Upper lobe of left lung (tissue), 6 donors: ENCODE measurements around the gene ACBD6. TPM values are rescaled to one million over a fixed set of nuclear protein-coding genes. Genes with fewer than 3 reads are reported as not detected.

Source experiments
- ATAC-seq, 2 donors: fragments of 200-7000 bp; cut with Tn5 transposase; one replicate each; pipeline ENCODE4 v1.9.1; 2022; ENCODE audit warnings: mild to moderate bottlenecking in 2 of 2, moderate library complexity in 2 of 2; ENCODE audit not compliant: low FRiP score in 2 of 2
- DNase-seq, 2 donors: peaks; one replicate each; pipeline ENCODE4 v3.0.0-alpha.2; 2019 to 2020
- H3K27ac ChIP-seq, 4 donors: fragments of 200-600 bp; sonication (generic); one replicate each; pipeline ENCODE4 v1.5.1; 2016 to 2019
- H3K27me3 ChIP-seq, 4 donors: fragments of 200-600 bp; sonication (generic); one replicate each; pipeline ENCODE4 v1.5.1; 2017 to 2019
- H3K36me3 ChIP-seq, 4 donors: fragments of 200-600 bp; sonication (generic); one replicate each; pipeline ENCODE4 v1.5.1; 2016 to 2019
- H3K4me1 ChIP-seq, 4 donors: fragments of 200-600 bp; sonication (generic); one replicate each; pipeline ENCODE4 v1.5.1; 2018 to 2019
- H3K4me3 ChIP-seq, 4 donors: fragments of 200-600 bp; sonication (generic); one replicate each; pipeline ENCODE4 v1.5.1; 2017 to 2019; ENCODE audit warnings: mild to moderate bottlenecking in 2 of 4, moderate library complexity in 1 of 4
- H3K9me3 ChIP-seq, 4 donors: fragments of 200-600 bp; sonication (generic); one replicate each; pipeline ENCODE4 v1.5.1; 2018 to 2019
- CTCF ChIP-seq, 6 experiments: fragments of 450-650 bp in 4 of 6; fragments of 200-600 bp in 2 of 6; sonication (generic) in 2 of 6; IDR thresholded peaks; one replicate each; pipeline ENCODE4 v1.5.1; 2016 to 2019; ENCODE audit warnings: antibody characterized with exemption in 6 of 6
- EP300 ChIP-seq, 4 donors: sonication (generic); formaldehyde crosslinking; IDR thresholded peaks; one replicate each; pipeline ENCODE4 v1.5.1; 2017; ENCODE audit warnings: antibody characterized with exemption in 4 of 4, control low read depth in 2 of 4
- POLR2A ChIP-seq, 4 donors: fragments of 450-650 bp; IDR thresholded peaks; one replicate each; pipeline ENCODE4 v1.5.1; 2016 to 2017; ENCODE audit warnings: antibody characterized with exemption in 4 of 4, mild to moderate bottlenecking in 2 of 4
- POLR2AphosphoS5 ChIP-seq, 2 donors: sonication (generic); formaldehyde crosslinking; IDR thresholded peaks; one replicate each; pipeline ENCODE4 v1.5.1; 2017; ENCODE audit warnings: antibody characterized with exemption in 2 of 2
- WGBS, 2 donors: methylation state at CpG; one replicate each; pipeline ENCODE4 v1.1.5; 2017 to 2018; 5-methylcytosine and 5-hydroxymethylcytosine counted together
- total RNA-seq, 6 donors: library from RNA; depleted of rRNA in 4 of 6; stranded (reverse); fragments of >200 nt in 4 of 6; gene quantifications; one replicate each; pipeline versions ENCODE4 v1.1.0 to v1.2.1, GENCODE V29; 2016 to 2021
- donor health status: DM: no; HTN: no; CAD: no; lungs with moderate emphysema.
- donor health status: DM: no; HTN: yes; CAD: no; lungs with severe emphysema.

ACBD6 gene
- total RNA-seq, 6 donors from 2014 or later, result 24.9 to 72.3 (median 51.5) TPM

- DNase-seq (no peak), ATAC-seq (no peak)
- no peak for TF ChIP-seq CTCF (IDR thresholded peaks at IDR 0.05)
- no peak for TF ChIP-seq POLR2AphosphoS5 (IDR thresholded peaks at IDR 0.05)
- TF ChIP-seq POLR2A (IDR thresholded peaks at IDR 0.05), result no peak
- no peak for TF ChIP-seq EP300 (IDR thresholded peaks at IDR 0.05)
- no peak overlapping the region for H3K27ac ChIP-seq
- H3K27me3 ChIP-seq, result no peaks in the 10 kb centered on the region
- H3K9me3 ChIP-seq, result no peaks in the 10 kb centered on the region
- H3K4me3 ChIP-seq, result no peak overlapping the region
- 95 to 100% methylated on average over 4 to 11 of the region's 11 CpGs for WGBS, 2 donors
- H3K36me3 ChIP-seq, result peaks cover 0 to 6% (median 5%) of the 10 kb centered on the region in 4 donors
- H3K4me1 ChIP-seq, result peaks cover 0 to 6% (median 2%) of the 10 kb centered on the region in 4 donors
Measured at GRCh38 chr1:180274221-180274620, 228.2 kb downstream of the ACBD6 start.

GRCh38 chr1:180273066-180273465, 229.3 kb downstream of the ACBD6 start:
- ATAC-seq (no peak), DNase-seq (no peak)
- H3K4me1 ChIP-seq, result peaks cover 0 to 2% (median 0%) of the 10 kb centered on the region in 4 donors
- no peaks in the 10 kb centered on the region for H3K9me3 ChIP-seq
- no peak overlapping the region for H3K27ac ChIP-seq
- H3K36me3 ChIP-seq, result peaks cover 0 to 6% (median 5%) of the 10 kb centered on the region in 4 donors
- WGBS, 2 donors, result 93 to 97% methylated on average over 2 of the region's 2 CpGs
- no peak overlapping the region for H3K4me3 ChIP-seq
- no peaks in the 10 kb centered on the region for H3K27me3 ChIP-seq
- TF ChIP-seq POLR2A (IDR thresholded peaks at IDR 0.05) (no peak), CTCF (IDR thresholded peaks at IDR 0.05) (no peak), EP300 (IDR thresholded peaks at IDR 0.05) (no peak), POLR2AphosphoS5 (IDR thresholded peaks at IDR 0.05) (no peak)

GRCh38 chr1:180272395-180272794, 230.0 kb downstream of the ACBD6 start:
- Histone ChIP-seq H3K4me1 (peaks cover 0 to 2% (median 0%) of the 10 kb centered on the region in 4 donors), H3K9me3 (no peaks in the 10 kb centered on the region), H3K27me3 (no peaks in the 10 kb centered on the region), H3K4me3 (no peak overlapping the region), H3K27ac (no peak overlapping the region), H3K36me3 (peaks cover 0 to 6% (median 5%) of the 10 kb centered on the region in 4 donors)
- DNase-seq (no peak), ATAC-seq (no peak)
- WGBS, 2 donors, result 95 to 96% methylated on average over 4 of the region's 4 CpGs
- no peak for TF ChIP-seq POLR2AphosphoS5 (IDR thresholded peaks at IDR 0.05)
- TF ChIP-seq POLR2A (IDR thresholded peaks at IDR 0.05), result no peak
- TF ChIP-seq CTCF (IDR thresholded peaks at IDR 0.05), result no peak
- no peak for TF ChIP-seq EP300 (IDR thresholded peaks at IDR 0.05)

- ATAC-seq (no peak), DNase-seq (no peak)
- Histone ChIP-seq H3K27me3 (no peaks in the 10 kb centered on the region), H3K27ac (no peak overlapping the region), H3K4me1 (peaks cover 0 to 2% (median 0%) of the 10 kb centered on the region in 4 donors), H3K4me3 (no peak overlapping the region), H3K36me3 (peaks cover 0 to 6% (median 5%) of the 10 kb centered on the region in 4 donors), H3K9me3 (no peaks in the 10 kb centered on the region)
- 84 to 93% methylated on average over 21 to 23 of the region's 23 CpGs for WGBS, 2 donors
- no peak for TF ChIP-seq CTCF (IDR thresholded peaks at IDR 0.05)
- no peak for TF ChIP-seq EP300 (IDR thresholded peaks at IDR 0.05)
- TF ChIP-seq POLR2AphosphoS5 (IDR thresholded peaks at IDR 0.05), result no peak
- no peak for TF ChIP-seq POLR2A (IDR thresholded peaks at IDR 0.05)
Measured at GRCh38 chr1:180271272-180272255, 230.8 kb downstream of the ACBD6 start.
